ENCODE data around the gene SRSF5. TPM values are rescaled to one million over a fixed set of nuclear protein-coding genes. Genes with fewer than 3 reads are reported as not detected.

Gene SRSF5
- total RNA-seq, 1 experiment from 2014 or later = 389 TPM

DNA sequence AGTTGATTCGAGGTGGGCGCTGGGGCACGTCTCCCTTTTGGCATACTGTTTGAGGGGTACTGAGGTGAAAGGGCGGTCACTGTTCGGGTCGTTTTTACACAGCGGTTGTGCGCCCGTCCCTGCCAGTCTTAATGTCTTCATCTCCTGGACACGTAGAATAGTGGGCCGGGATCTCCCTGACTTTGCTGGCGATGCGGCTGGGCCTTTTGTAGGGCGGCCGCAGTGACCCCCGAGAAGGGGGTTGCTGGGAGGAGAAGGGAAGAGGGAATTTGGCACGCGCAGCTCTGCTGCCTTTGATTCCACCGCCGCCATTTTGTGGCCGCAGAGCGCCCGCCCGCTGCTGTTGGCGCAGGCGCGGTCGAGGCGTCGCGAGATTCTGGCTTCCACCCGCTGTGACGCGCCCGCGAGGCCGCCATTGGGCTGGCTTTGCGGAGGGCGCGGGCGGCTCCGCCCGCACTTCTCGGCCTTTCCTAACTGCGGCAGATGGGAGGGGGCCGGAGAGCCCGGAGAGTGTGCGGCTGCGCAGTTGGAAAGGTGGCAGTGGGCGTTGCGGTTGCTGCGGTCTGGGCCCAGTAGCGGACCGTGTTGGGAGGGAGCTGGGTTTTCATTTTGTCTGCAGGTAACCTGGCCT, 542 bp downstream of the SRSF5 start:
- Histone ChIP-seq H3K9ac (ENCODE audit: extremely low read depth, insufficient read length, low read length) (peak overlapping the region; percentile 94), H3K27ac (ENCODE audit: insufficient read length, low read depth, low read length) (peak overlapping the region; percentile 55), H3K23me2 (ENCODE audit: insufficient read length, low read depth, low read length, poor library complexity, severe bottlenecking) (peaks cover 6% of the 10 kb centered on the region), H3K79me2 (ENCODE audit: insufficient read depth, low read length) (peaks cover 3% of the 10 kb centered on the region; the same call in 1 of the 2 replicates), H3K4me1 (ENCODE audit: insufficient read depth, low read length) (no peaks in the 10 kb centered on the region), H3K4me2 (ENCODE audit: insufficient read depth, insufficient read length, low read length) (peak overlapping the region; percentile 54), H2BK15ac (ENCODE audit: low read depth, low read length) (no peak overlapping the region), H3K23ac (ENCODE audit: insufficient read length, low read depth, low read length) (no peak overlapping the region), H3K79me1 (ENCODE audit: insufficient read depth, low read depth, low read length, poor library complexity, severe bottlenecking) (peaks cover 6% of the 10 kb centered on the region), H4K20me1 (ENCODE audit: control insufficient read depth, insufficient read depth, insufficient read length) (no peaks in the 10 kb centered on the region), H2AK5ac (ENCODE audit: insufficient read length, low read length) (no peak overlapping the region), H3K18ac (ENCODE audit: insufficient read length, low read depth, low read length) (peak overlapping the region; percentile 84), H3K27me3 (ENCODE audit: insufficient read depth, low read length) (no peaks in the 10 kb centered on the region; the same call in 1 of the 2 replicates), H3K9me3 (ENCODE audit: control insufficient read depth, low read depth, low read length) (no peaks in the 10 kb centered on the region), H3K56ac (ENCODE audit: insufficient read length, low read depth, low read length) (peak overlapping the region; percentile 91), H2BK12ac (ENCODE audit: insufficient read length, low read depth, low read length) (no peak overlapping the region), H2BK120ac (ENCODE audit: low read depth, low read length, poor library complexity, severe bottlenecking) (peak overlapping the region; percentile 97), H3K4ac (ENCODE audit: low read depth, low read length) (peak overlapping the region; percentile 98; the same call in 1 of the 2 replicates), H4K91ac (ENCODE audit: insufficient read length, low read depth, low read length) (peak overlapping the region; percentile 99), H4K8ac (replicated peaks; ENCODE audit: insufficient read length, low read depth, low read length) (no peak overlapping the region), H4K5ac (ENCODE audit: insufficient read length, low read depth, low read length) (peak overlapping the region; percentile 89), H2AFZ (ENCODE audit: low read length) (no peak overlapping the region), H3T11ph (ENCODE audit: low read length) (peak overlapping the region; percentile 26), H2BK5ac (ENCODE audit: insufficient read length, low read length) (peak overlapping the region; percentile 12), H2BK20ac (ENCODE audit: low read depth, low read length, poor library complexity, severe bottlenecking) (no peak overlapping the region), H3K14ac (ENCODE audit: insufficient read depth, low read length) (peak overlapping the region; percentile 91)
- Mint-ChIP-seq H3K4me1 (peaks cover 19 to 29% of the 10 kb centered on the region in 2 experiments), H3K4me3 (peak overlapping the region; percentile 99 to 100), H3K9me3 (no peaks in the 10 kb centered on the region), H3K27me3 (ENCODE audit: low read depth) (peaks cover 5% of the 10 kb centered on the region), H3K36me3 (ENCODE audit: insufficient read depth in 1 of 3, low read depth in 3 of 3) (peaks cover 46 to 52% (median 49%) of the 10 kb centered on the region in 3 experiments), H3K27ac (peak overlapping the region; percentile 100)
- TF ChIP-seq, protein P1, sequence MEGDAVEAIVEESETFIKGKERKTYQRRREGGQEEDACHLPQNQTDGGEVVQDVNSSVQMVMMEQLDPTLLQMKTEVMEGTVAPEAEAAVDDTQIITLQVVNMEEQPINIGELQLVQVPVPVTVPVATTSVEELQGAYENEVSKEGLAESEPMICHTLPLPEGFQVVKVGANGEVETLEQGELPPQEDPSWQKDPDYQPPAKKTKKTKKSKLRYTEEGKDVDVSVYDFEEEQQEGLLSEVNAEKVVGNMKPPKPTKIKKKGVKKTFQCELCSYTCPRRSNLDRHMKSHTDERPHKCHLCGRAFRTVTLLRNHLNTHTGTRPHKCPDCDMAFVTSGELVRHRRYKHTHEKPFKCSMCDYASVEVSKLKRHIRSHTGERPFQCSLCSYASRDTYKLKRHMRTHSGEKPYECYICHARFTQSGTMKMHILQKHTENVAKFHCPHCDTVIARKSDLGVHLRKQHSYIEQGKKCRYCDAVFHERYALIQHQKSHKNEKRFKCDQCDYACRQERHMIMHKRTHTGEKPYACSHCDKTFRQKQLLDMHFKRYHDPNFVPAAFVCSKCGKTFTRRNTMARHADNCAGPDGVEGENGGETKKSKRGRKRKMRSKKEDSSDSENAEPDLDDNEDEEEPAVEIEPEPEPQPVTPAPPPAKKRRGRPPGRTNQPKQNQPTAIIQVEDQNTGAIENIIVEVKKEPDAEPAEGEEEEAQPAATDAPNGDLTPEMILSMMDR (conservative IDR thresholded peaks at IDR 0.05) = no peak
- no CpG with 5 or more reads among the region's 54 CpGs for WGBS (ENCODE audit: extremely low coverage, insufficient read length, low lambda C conversion rate)
- peak; percentile 92 for DNase-seq
